DND-41 (cell line): ENCODE measurements around the gene DSCAM.

ENCODE experiments used
- ATAC-seq: fragments of 200-7000 bp; cut with Tn5 transposase; 3 replicates; pipeline ENCODE4 v1.9.1; 2021; ENCODE audit warnings: low read depth; ENCODE audit not compliant: insufficient read depth
- DNase-seq: peaks from one replicate; pipeline ENCODE4 v3.0.0-alpha.2; 2020
- H2AFZ ChIP-seq: 2 replicates; pipeline ENCODE4 v1.6.0; 2012; ENCODE audit warnings: low read depth, low read length
- H3K27ac ChIP-seq: 2 replicates; pipeline ENCODE4 v1.5.1; 2012; ENCODE audit warnings: low read length, inconsistent platforms
- H3K27me3 ChIP-seq: fragments of 200-600 bp; sonication (generic); 2 replicates; pipeline ENCODE4 v1.6.0; 2012; ENCODE audit warnings: low read length, mild to moderate bottlenecking, inconsistent platforms; ENCODE audit not compliant: insufficient read depth, poor library complexity
- H3K36me3 ChIP-seq: 2 replicates; pipeline ENCODE4 v1.5.1; 2012; ENCODE audit warnings: low read length, inconsistent platforms; ENCODE audit not compliant: insufficient read depth
- H3K4me1 ChIP-seq: 2 replicates; pipeline ENCODE4 v1.5.1; 2012; ENCODE audit warnings: mild to moderate bottlenecking, low read length; ENCODE audit not compliant: insufficient read depth
- H3K4me2 ChIP-seq: 2 replicates; pipeline ENCODE4 v1.6.0; 2012; ENCODE audit warnings: mild to moderate bottlenecking, moderate library complexity, low read length, inconsistent platforms; ENCODE audit not compliant: insufficient read depth
- H3K4me3 ChIP-seq, 2 experiments: fragments of 200-600 bp in 1 of 2; shearing (Covaris generic) in 1 of 2; 2 replicates each; pipeline ENCODE4 v1.5.1; 2012 to 2016; ENCODE audit warnings: inconsistent platforms in 2 of 2, low read length in 2 of 2, mild to moderate bottlenecking in 2 of 2, low read depth in 1 of 2, moderate library complexity in 1 of 2
- H3K79me2 ChIP-seq: 2 replicates; pipeline ENCODE4 v1.6.0; 2012; ENCODE audit warnings: low read length, inconsistent platforms; ENCODE audit not compliant: insufficient read depth
- H3K9ac ChIP-seq: 2 replicates; pipeline ENCODE4 v1.6.0; 2012; ENCODE audit warnings: low read depth, mild to moderate bottlenecking, inconsistent platforms, low read length, moderate library complexity
- H3K9me3 ChIP-seq: 2 replicates; pipeline ENCODE4 v1.5.1; 2012; ENCODE audit warnings: low read length, moderate library complexity, mild to moderate bottlenecking, inconsistent platforms; ENCODE audit not compliant: insufficient read depth, severe bottlenecking
- H4K20me1 ChIP-seq: 2 replicates; pipeline ENCODE4 v1.6.0; 2012; ENCODE audit warnings: low read length; ENCODE audit not compliant: insufficient read depth
- EZH2 ChIP-seq: IDR thresholded peaks from 3 replicates; pipeline ENCODE4 v1.6.1; 2012; ENCODE audit warnings: borderline replicate concordance, low read depth, mild to moderate bottlenecking, moderate library complexity, low read length, inconsistent platforms; ENCODE audit not compliant: severe bottlenecking
- TF ChIP-seq, protein P1 (sequence below): IDR thresholded peaks from 2 replicates; pipeline ENCODE4 v1.5.1; 2012; ENCODE audit warnings: borderline replicate concordance, low read length, moderate library complexity, mild to moderate bottlenecking; ENCODE audit not compliant: poor library complexity, severe bottlenecking; ENCODE audit errors: extremely low read depth

Gene DSCAM

DNA sequence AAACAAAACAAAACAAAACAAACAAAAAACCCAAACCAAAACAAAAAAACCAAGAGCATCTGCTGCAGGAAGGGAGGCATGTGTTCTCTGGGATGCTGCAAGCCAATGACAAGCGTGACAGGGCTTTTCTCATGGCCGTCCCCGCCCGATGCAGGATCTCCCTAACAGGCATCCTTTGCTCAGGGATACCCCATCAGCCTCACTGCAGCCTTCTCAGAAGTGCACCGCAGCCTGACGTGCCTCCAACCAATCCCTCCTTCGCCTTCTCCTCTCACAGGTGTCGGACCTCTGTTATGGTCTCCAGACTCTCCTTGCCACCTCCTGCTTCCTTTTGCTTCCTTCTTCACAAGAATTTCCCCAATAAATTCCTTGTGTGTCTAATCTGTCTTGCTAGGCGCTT lies 832.6 kb downstream of the DSCAM start:
- Histone ChIP-seq H3K27me3 (no peaks in the 10 kb centered on the region), H2AFZ (no peak overlapping the region), H3K4me1 (no peaks in the 10 kb centered on the region), H4K20me1 (no peaks in the 10 kb centered on the region), H3K4me3 (no peak overlapping the region), H3K27ac (no peak overlapping the region), H3K79me2 (no peaks in the 10 kb centered on the region), H3K4me2 (no peak overlapping the region), H3K9ac (no peak overlapping the region), H3K9me3 (no peaks in the 10 kb centered on the region), H3K36me3 (no peaks in the 10 kb centered on the region)
- ATAC-seq (no peak), DNase-seq (no peak)
- TF ChIP-seq, protein P1, sequence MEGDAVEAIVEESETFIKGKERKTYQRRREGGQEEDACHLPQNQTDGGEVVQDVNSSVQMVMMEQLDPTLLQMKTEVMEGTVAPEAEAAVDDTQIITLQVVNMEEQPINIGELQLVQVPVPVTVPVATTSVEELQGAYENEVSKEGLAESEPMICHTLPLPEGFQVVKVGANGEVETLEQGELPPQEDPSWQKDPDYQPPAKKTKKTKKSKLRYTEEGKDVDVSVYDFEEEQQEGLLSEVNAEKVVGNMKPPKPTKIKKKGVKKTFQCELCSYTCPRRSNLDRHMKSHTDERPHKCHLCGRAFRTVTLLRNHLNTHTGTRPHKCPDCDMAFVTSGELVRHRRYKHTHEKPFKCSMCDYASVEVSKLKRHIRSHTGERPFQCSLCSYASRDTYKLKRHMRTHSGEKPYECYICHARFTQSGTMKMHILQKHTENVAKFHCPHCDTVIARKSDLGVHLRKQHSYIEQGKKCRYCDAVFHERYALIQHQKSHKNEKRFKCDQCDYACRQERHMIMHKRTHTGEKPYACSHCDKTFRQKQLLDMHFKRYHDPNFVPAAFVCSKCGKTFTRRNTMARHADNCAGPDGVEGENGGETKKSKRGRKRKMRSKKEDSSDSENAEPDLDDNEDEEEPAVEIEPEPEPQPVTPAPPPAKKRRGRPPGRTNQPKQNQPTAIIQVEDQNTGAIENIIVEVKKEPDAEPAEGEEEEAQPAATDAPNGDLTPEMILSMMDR: no peak
- no peak for TF ChIP-seq EZH2

DNA sequence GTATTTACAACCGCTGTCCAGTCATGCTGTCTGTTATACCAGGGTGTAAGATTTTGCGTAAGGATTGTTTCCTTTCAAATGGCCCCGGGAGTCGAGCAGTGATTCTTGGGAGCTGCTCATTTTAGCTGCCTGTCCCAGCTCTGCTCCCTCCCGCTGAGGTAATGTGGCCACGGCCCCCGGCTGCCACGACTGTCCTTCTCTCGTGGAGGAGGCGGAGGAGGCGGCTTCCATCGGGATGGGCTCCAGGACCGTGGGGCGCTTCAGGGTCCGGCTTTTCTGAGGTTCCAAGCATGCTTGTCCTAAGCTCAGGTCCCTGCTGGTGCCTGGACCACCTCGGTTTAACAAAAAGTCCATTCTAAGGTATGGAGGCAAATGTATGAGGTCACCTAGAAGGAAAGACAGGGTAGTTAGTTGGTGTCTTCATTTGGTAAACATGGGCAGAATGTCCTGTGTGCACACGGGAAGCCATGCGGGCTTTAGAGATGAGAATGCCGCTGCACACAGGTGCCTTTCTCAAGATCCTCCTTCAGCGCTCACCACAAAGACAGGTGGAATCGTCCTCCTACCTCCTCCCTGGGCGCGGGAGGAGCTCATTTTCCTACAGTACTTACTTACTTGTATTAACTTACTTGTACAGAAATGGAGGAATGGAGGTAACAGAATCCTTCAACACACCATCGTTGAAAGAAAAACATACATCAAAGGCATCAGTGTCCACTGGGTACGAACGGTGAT lies 833.8 kb downstream of the DSCAM start:
- H3K27me3 ChIP-seq: no peaks in the 10 kb centered on the region
- H2AFZ ChIP-seq: no peak overlapping the region
- no peak for ATAC-seq
- TF ChIP-seq EZH2: no peak
- TF ChIP-seq, protein P1: no peak
- H3K9ac ChIP-seq: no peak overlapping the region
- no peaks in the 10 kb centered on the region for H3K9me3 ChIP-seq
- no peaks in the 10 kb centered on the region for H3K36me3 ChIP-seq
- no peak for DNase-seq
- no peaks in the 10 kb centered on the region for H3K79me2 ChIP-seq
- no peak overlapping the region for H3K4me3 ChIP-seq
- H3K4me2 ChIP-seq: no peak overlapping the region
- H3K4me1 ChIP-seq: no peaks in the 10 kb centered on the region
- no peaks in the 10 kb centered on the region for H4K20me1 ChIP-seq
- no peak overlapping the region for H3K27ac ChIP-seq

DNA sequence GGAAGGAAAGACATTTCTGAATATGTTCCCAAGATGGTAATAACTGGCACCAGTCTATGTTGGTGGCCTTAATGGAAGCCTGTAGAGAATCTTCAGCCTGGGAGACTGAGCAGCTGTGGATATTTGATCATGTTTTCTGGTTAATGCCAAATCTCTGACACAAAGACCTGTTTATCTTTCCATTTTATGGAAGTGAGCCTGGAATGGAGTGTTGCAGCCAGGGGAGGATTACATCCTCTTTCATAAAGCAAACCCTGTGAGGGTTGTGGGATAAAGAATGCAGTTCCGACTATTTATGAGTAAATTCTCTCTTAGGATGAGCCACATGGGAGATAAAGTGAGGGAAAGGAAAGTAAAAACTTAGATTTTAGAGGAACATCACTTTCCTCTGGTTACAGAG lies 835.6 kb downstream of the DSCAM start:
- DNase-seq: no peak
- Histone ChIP-seq H3K9me3 (no peaks in the 10 kb centered on the region), H3K4me2 (no peak overlapping the region), H3K4me1 (no peaks in the 10 kb centered on the region), H3K79me2 (no peaks in the 10 kb centered on the region), H4K20me1 (no peaks in the 10 kb centered on the region), H3K4me3 (no peak overlapping the region), H3K9ac (no peak overlapping the region), H3K27me3 (no peaks in the 10 kb centered on the region), H3K36me3 (no peaks in the 10 kb centered on the region), H2AFZ (no peak overlapping the region), H3K27ac (no peak overlapping the region)
- no peak for TF ChIP-seq EZH2
- TF ChIP-seq, protein P1: no peak
- ATAC-seq: no peak

DNA sequence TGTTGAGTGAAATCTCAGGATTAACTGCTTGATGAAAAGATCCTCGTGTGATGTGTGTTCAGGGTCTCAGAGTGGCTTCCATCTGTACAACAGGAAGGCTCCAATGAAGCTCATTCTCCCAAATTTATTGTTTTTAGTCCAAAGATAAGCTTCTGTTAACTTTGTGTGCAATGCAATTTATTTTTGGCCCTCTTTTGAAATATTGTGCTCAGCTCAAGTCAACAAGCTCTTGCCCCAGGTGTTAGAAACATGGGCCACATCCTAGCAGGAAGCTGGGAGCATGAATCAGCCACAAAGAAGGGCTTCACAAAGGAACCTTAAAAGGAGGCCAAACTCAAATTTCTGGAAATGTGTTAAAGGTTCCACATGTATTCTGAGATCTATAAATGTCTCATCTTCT lies 844.0 kb downstream of the DSCAM start:
- no peaks in the 10 kb centered on the region for H3K79me2 ChIP-seq
- no peaks in the 10 kb centered on the region for H4K20me1 ChIP-seq

More for the DNA sequence above, 844.0 kb downstream of the DSCAM start:
- no peaks in the 10 kb centered on the region for H3K9me3 ChIP-seq
- no peak overlapping the region for H3K27ac ChIP-seq
- H3K27me3 ChIP-seq: no peaks in the 10 kb centered on the region
- DNase-seq: no peak
- no peak overlapping the region for H3K9ac ChIP-seq
- no peaks in the 10 kb centered on the region for H3K4me1 ChIP-seq
- ATAC-seq: no peak
- H2AFZ ChIP-seq: no peak overlapping the region
- H3K4me3 ChIP-seq: no peak overlapping the region
- no peak overlapping the region for H3K4me2 ChIP-seq
- H3K36me3 ChIP-seq: no peaks in the 10 kb centered on the region
- no peak for TF ChIP-seq EZH2
- TF ChIP-seq, protein P1: no peak
